GM18867 (cell line): ENCODE results near the gene ADAMTS7.
"Not testable (repeated sequence)": the region's sequence is repeated elsewhere in the genome, so short reads cannot be mapped to it uniquely, and the experiment has no call there.

Source experiments
- ATAC-seq: cut with Tn5 transposase; IDR thresholded peaks from one replicate; pipeline ENCODE4 v1.9.1; 2021; ENCODE audit warnings: mild to moderate bottlenecking, moderate library complexity; ENCODE audit not compliant: unreplicated experiment

Gene ADAMTS7

DNA sequence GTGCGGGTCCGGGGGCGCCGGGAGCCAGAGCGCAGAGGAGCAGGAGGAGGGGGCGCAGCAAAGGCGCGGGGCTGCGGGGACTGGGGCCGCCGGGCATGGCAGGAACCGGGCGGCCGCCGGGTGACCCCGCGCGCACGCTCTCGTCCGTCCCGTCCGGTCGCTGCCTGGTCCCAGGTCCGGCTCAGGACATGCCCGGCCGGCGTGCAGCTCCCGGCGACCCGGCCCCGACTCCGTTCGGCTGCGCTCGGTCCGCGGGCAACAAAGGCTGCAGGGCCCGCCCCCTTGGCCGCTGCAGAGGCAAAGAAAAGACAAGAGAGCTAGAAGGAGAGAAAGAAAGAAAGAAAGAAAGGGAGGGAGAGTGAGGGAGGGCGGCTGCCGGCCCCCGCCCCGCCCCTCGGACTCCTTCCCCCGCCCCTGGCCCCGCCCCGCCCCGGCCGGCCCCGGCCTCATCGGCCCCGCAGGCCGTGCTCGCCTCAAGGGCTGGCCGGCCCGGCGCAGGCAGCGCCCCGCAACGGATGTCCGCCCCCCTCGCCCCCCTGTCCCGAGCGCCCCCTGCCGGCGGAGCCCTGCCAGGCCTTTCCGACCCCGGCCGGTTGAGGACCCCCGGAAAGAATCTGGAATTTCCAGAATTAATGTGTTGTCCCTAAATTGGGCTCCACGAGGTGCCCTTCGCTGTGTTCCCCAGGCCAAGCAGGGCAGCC lies at the start of gene ADAMTS7:
TSS of gene ADAMTS7 (minus strand) at position 341 of the 701 bp plus-strand sequence. CDS start at position 97, 244 bp downstream.
- ATAC-seq: peak; percentile 56

DNA sequence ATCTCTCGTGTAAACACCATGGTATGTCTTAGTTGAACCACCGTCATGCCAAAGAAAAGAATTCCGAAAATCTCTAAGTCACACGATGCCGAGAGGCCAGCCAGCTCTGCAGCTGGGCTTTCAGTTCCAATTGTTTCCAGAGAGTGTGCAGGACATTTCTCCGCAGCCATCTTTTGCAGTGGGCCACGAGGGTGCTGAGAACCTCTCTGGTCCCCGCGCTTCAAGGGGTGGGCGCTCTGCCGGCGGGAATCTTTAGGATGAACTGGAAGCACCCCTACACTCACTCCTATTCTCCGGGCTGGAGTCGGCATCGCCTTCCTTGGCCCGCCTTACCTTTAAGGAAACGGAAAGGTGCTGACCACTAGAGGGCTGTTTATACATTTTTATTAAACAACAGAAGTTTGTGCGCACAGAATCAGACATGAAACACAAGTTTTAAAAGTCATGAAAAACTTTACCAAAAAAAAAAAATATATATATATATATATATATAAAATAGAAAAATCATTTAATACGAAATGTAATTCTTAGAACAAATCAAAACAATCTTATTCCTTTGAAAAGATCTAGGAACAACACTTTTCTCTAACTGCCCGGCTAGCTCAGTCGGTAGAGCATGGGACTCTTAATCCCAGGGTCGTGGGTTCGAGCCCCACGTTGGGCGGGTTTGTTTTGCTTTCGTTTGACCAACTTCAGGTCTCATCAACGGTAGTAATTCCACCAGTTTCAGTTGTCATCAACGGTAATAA lies 48.9 kb upstream of the ADAMTS7 start:
- ATAC-seq: peak; percentile 87

- no peak for ATAC-seq
These were observed 44.5 kb upstream of the ADAMTS7 start for GRCh38 chr15:78855746-78856145.

DNA sequence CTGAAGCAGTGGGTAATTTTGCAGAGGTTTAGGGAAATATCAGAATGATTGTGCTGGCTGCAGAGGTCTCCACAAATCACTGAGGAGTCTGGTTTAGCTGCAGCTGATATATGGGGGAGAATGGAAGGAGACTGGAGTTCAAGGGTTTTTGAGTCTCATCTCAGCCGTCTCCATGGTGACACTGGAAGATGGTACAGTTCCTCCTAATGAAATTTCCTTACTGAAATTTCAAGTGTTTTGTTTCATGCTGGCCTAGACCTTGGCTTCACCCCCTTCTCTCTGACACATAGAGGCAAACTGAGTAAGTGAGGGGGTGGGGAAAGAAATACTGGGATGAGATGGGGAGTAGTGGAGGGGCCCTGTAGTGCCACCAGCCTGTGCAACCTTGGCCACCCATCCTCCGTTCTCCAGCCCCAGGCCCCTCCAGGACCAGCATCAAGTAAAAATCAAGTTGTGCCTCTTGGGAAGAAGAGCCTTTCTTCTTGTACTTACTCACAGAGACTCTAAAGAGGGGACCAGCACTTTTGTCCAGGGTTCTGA lies 43.6 kb upstream of the ADAMTS7 start:
- ATAC-seq: no peak

DNA sequence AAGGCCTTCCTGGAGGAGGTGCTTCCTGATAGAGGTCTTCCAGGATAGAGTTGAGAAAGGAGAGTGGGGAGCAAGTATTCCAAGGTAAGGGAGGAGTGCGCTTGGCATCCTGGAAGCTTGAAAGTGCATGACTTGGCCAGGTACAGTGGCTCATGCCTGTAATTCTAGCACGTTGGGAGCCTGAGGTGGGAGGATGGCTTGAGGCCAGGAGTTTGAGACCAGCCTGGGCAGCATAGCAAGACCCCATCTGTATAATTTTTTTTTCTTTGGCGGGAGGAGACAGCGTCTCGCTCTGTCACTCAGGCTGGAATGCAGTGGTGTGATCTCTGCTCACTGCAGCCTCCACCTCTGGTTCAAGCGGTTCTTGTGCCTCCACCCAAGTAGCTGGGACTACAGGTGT lies 42.2 kb upstream of the ADAMTS7 start:
- ATAC-seq: no peak

DNA sequence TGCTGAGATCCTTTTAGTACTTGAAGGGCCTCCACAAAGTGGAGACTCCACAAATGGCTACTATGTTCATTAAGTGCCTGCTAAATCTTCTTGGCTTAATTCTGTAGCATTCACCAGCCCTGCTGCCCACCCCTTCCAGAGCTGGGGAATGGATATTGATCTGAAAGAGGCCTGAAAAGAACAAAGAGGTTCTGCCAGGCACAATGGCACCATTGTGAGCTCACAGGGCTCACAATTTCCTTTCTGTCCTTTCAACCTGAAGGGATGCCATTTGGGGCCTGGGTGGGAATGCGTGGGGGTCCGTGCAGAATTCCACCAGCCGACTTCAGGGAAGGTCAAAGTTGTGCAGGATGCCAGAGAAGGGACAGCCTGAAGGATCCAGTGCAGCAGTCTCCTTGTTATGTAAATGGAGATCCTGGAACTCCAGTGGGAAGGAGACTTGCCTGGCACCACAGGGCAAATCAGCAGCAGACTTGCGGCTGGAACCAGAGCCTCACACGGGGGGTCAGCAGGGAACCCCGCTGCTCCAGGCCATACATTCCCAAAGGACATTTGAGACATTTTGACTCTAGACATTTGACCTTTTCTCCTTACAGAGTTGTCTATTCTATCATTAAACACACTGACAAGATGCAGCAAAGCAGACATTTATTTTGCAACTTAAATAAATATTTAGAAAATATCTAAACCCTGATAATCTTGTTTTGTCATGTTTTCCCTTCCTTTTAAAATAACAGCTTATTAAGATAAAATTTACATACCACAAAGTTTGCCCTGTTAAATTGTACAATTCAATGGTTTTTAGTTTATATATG lies 39.9 kb upstream of the ADAMTS7 start:
- no peak for ATAC-seq

- ATAC-seq: no peak
These were observed 39.1 kb upstream of the ADAMTS7 start for GRCh38 chr15:78850352-78850751.

- ATAC-seq: not testable (repeated sequence)
These were observed 36.2 kb upstream of the ADAMTS7 start for GRCh38 chr15:78847387-78847906.

GRCh38 chr15:78846906-78847305 lies 35.6 kb upstream of the ADAMTS7 start:
- not testable (repeated sequence) for ATAC-seq

- ATAC-seq: peak; percentile 54
These were observed 31.3 kb upstream of the ADAMTS7 start for GRCh38 chr15:78842519-78842918.

DNA sequence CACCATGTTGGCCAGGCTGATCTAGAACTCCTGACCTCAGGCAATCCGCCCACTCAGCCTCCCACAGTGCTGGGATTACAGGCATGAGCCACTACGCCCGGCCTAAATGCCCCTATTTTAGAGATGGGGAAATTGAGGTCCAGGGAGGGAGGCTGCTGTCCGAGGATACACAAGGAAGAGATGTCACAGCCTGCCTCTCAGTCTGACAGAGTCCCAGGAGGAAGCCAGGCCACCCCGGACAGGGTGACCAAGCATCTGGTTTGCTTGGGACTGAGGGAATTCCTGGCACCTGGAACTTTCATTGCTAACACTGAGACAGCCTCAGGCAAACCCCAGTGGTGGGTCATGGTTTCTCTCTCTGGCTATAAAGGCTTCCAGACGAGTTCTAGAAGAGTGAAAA lies 30.6 kb upstream of the ADAMTS7 start:
- ATAC-seq: no peak

DNA sequence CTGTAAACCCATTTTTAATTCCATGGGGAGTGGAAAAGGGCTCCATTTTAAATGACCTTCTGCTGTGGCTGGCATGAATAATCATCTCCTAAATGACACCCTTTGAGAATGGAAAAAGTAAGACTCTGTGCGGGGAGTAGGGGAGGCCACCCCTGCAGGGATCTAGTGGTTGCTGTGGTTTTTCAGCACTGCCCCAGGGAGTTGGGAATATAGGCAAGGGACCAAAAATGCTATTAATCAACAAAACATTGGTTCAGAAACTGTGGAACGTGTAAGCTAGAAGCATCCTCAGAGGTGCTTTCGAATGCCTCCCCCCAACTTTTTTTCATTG lies 30.1 kb upstream of the ADAMTS7 start:
- no peak for ATAC-seq

GRCh38 chr15:78840661-78841375 lies 29.6 kb upstream of the ADAMTS7 start:
- ATAC-seq: peak; percentile 50

- ATAC-seq: not testable (repeated sequence)
These were observed 27.9 kb upstream of the ADAMTS7 start for GRCh38 chr15:78839151-78839550.

GRCh38 chr15:78838489-78838888 lies 27.2 kb upstream of the ADAMTS7 start:
- no peak for ATAC-seq

DNA sequence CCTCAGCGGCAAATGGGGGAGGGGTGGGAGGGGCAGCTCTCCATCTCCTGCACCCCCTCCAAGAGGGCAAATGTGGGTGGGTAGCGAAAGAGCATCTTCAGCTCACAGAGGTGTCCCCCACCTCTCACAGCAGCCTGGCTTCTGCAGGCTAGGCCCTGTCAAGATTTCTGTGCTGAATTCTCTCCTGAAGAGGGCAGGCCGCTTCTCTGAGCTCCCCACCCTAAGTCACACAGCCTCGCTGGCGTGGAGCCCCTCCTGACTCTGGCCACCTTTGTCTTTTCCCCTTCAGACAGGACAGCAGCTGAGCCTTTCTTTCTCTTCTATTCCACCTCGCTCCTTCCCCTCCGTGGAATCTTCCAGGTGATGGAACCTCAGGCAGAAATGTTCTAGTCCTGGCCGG lies 26.3 kb upstream of the ADAMTS7 start:
- no peak for ATAC-seq

GRCh38 chr15:78837131-78837530 lies 25.9 kb upstream of the ADAMTS7 start:
- ATAC-seq: no peak

DNA sequence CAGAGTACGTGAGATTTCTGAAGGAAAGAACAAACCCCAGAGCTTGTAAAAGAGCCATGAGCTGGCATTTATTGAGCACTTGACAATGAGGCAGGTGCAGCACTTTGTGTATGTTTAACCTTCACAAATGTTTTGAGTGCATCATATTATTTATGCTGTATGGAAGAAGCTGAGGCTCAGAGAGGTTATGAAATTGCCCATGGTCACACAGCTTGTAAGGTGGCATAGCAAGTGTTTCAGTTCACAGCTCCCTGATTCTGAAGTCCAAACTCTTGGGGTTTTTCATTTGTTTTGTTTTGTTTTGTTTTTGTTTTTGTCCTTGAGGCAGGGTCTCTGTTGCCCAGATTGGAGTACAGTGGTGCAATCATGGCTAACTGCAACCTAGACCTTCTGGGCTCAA lies 25.1 kb upstream of the ADAMTS7 start:
- ATAC-seq: no peak

- no peak for ATAC-seq
These were observed 20.3 kb upstream of the ADAMTS7 start for GRCh38 chr15:78831229-78832207.
